Hepatocyte (in vitro differentiated cells): ENCODE data around the gene FILIP1. TPM values are rescaled to one million over a fixed set of nuclear protein-coding genes. Genes with fewer than 3 reads are reported as not detected.

ENCODE experiments used
- DNase-seq: peaks from one replicate; pipeline ENCODE4 v3.0.0-alpha.2; 2016; ENCODE audit warnings: low spot score
- H2AFZ ChIP-seq: fragments of 200-600 bp; sonication (generic); 2 replicates; pipeline ENCODE4 v1.6.0; 2016; ENCODE audit warnings: antibody characterized with exemption, mild to moderate bottlenecking
- H3K27ac ChIP-seq: fragments of 200-600 bp; sonication (generic); 2 replicates; pipeline ENCODE4 v1.5.1; 2016; ENCODE audit warnings: mild to moderate bottlenecking
- H3K27me3 ChIP-seq: fragments of 200-600 bp; sonication (generic); 2 replicates; pipeline ENCODE4 v1.6.1; 2016
- H3K36me3 ChIP-seq: fragments of 200-600 bp; sonication (generic); replicated peaks from 2 replicates; pipeline ENCODE4 v1.5.1; 2016; ENCODE audit warnings: low read depth; ENCODE audit not compliant: insufficient read depth
- H3K4me1 ChIP-seq: fragments of 200-600 bp; sonication (generic); 2 replicates; pipeline ENCODE4 v1.5.1; 2016; ENCODE audit warnings: mild to moderate bottlenecking, moderate library complexity; ENCODE audit not compliant: insufficient read depth
- H3K4me2 ChIP-seq: fragments of 200-600 bp; sonication (generic); 2 replicates; pipeline ENCODE4 v1.6.0; 2016
- H3K4me3 ChIP-seq: fragments of 200-600 bp; sonication (generic); 2 replicates; pipeline ENCODE4 v1.5.1; 2016; ENCODE audit warnings: mild to moderate bottlenecking
- H3K79me2 ChIP-seq: fragments of 200-600 bp; sonication (generic); 2 replicates; pipeline ENCODE4 v1.6.0; 2017; ENCODE audit warnings: mild to moderate bottlenecking
- H3K9me2 ChIP-seq: fragments of 200-600 bp; sonication (generic); replicated peaks from 2 replicates; pipeline ENCODE4 v1.6.0; 2017; ENCODE audit warnings: mild to moderate bottlenecking; ENCODE audit not compliant: insufficient read depth
- H3K9me3 ChIP-seq: fragments of 200-600 bp; sonication (generic); 2 replicates; pipeline ENCODE4 v1.5.1; 2016; ENCODE audit warnings: low read depth, mild to moderate bottlenecking
- H4K20me1 ChIP-seq: fragments of 200-600 bp; sonication (generic); 2 replicates; pipeline ENCODE4 v1.6.0; 2016; ENCODE audit warnings: mild to moderate bottlenecking; ENCODE audit not compliant: insufficient read depth, poor library complexity, severe bottlenecking
- CTCF ChIP-seq: fragments of 200-600 bp; sonication (generic); IDR thresholded peaks from 2 replicates; pipeline ENCODE4 v1.5.1; 2016; ENCODE audit warnings: antibody characterized with exemption, mild to moderate bottlenecking; ENCODE audit not compliant: poor library complexity
- EZH2 ChIP-seq: fragments of 200-600 bp; sonication (generic); IDR thresholded peaks from 2 replicates; pipeline ENCODE4 v1.6.1; 2016; ENCODE audit warnings: antibody characterized with exemption, mild to moderate bottlenecking, borderline replicate concordance
- EZH2phosphoT487 ChIP-seq: fragments of 200-600 bp; sonication (generic); IDR thresholded peaks from one replicate; pipeline ENCODE4 v1.6.1; 2018; ENCODE audit warnings: antibody characterized with exemption, mild to moderate bottlenecking, low read depth, moderate library complexity; ENCODE audit not compliant: unreplicated experiment, severe bottlenecking
- WGBS: methylation state at CpG from one replicate; pipeline ENCODE4 v1.1.6; 2016; ENCODE audit warnings: low lambda C conversion rate; ENCODE audit errors: missing lambda C conversion rate; 5-methylcytosine and 5-hydroxymethylcytosine counted together
- polyA plus RNA-seq: library from polyadenylated mRNA; unstranded; fragments of >200 nt; fragmentation: Nextera tagmentation; extraction: Ambion mirVana; gene quantifications from 2 replicates; pipeline ENCODE4 v1.2.1, GENCODE V29; 2016
- total RNA-seq: library from RNA; depleted of rRNA; stranded (reverse); fragments of >200 nt; gene quantifications from 2 replicates; pipeline ENCODE4 v1.2.3, GENCODE V29; 2014

The FILIP1 gene
- total and polyA plus RNA-seq, 2 experiments from 2014 or later: 4.1 to 6.0 TPM

- peaks cover 9% of the 10 kb centered on the region for H3K4me1 ChIP-seq
- TF ChIP-seq EZH2phosphoT487: no peak
- TF ChIP-seq CTCF: no peak
- TF ChIP-seq EZH2: no peak
- peaks cover 10% of the 10 kb centered on the region for H4K20me1 ChIP-seq
- no peak overlapping the region for H3K4me3 ChIP-seq
- no peak overlapping the region for H3K4me2 ChIP-seq
- H3K36me3 ChIP-seq: peaks cover 5% of the 10 kb centered on the region
- no peak overlapping the region for H3K27ac ChIP-seq
- H3K9me3 ChIP-seq: no peaks in the 10 kb centered on the region
- peaks cover 54% of the 10 kb centered on the region for H3K79me2 ChIP-seq
- DNase-seq: no peak
- WGBS: 83% methylated on average over 4 of the region's 4 CpGs
- H3K27me3 ChIP-seq: no peaks in the 10 kb centered on the region
- no peak overlapping the region for H2AFZ ChIP-seq
- H3K9me2 ChIP-seq: no peaks in the 10 kb centered on the region
These were observed 230.7 kb downstream of the FILIP1 start for GRCh38 chr6:75262716-75263400.

GRCh38 chr6:75261299-75261698 lies 232.3 kb downstream of the FILIP1 start:
- 95% methylated on average over 1 of the region's 1 CpG for WGBS
- H3K27me3 ChIP-seq: no peaks in the 10 kb centered on the region
- no peak overlapping the region for H3K4me3 ChIP-seq
- TF ChIP-seq EZH2phosphoT487 (no peak), CTCF (no peak), EZH2 (no peak)
- no peak overlapping the region for H3K27ac ChIP-seq
- no peaks in the 10 kb centered on the region for H3K9me2 ChIP-seq
- H2AFZ ChIP-seq: no peak overlapping the region
- H3K4me1 ChIP-seq: no peaks in the 10 kb centered on the region
- H3K4me2 ChIP-seq: no peak overlapping the region
- H3K79me2 ChIP-seq: peaks cover 41% of the 10 kb centered on the region
- peaks cover 5% of the 10 kb centered on the region for H3K36me3 ChIP-seq
- H3K9me3 ChIP-seq: no peaks in the 10 kb centered on the region
- DNase-seq: no peak
- H4K20me1 ChIP-seq: no peaks in the 10 kb centered on the region

GRCh38 chr6:75257343-75258087 lies 236.1 kb downstream of the FILIP1 start:
- Histone ChIP-seq H3K9me2 (no peaks in the 10 kb centered on the region), H3K79me2 (peaks cover 12% of the 10 kb centered on the region), H3K27ac (no peak overlapping the region), H3K4me2 (no peak overlapping the region), H3K4me3 (no peak overlapping the region), H3K9me3 (no peaks in the 10 kb centered on the region), H3K4me1 (no peaks in the 10 kb centered on the region), H4K20me1 (peaks cover 2% of the 10 kb centered on the region), H3K36me3 (peaks cover 5% of the 10 kb centered on the region), H2AFZ (no peak overlapping the region), H3K27me3 (no peaks in the 10 kb centered on the region)
- 96% methylated on average over 1 of the region's 1 CpG for WGBS
- no peak for TF ChIP-seq EZH2phosphoT487
- TF ChIP-seq EZH2: no peak
- no peak for TF ChIP-seq CTCF
- no peak for DNase-seq
